Eye (tissue), 1 donor: ENCODE measurements around the gene HOXB5.

ENCODE experiments used
- DNase-seq: peaks from one replicate; pipeline ENCODE4 v3.0.0-alpha.2; 2015

The HOXB5 gene

DNA sequence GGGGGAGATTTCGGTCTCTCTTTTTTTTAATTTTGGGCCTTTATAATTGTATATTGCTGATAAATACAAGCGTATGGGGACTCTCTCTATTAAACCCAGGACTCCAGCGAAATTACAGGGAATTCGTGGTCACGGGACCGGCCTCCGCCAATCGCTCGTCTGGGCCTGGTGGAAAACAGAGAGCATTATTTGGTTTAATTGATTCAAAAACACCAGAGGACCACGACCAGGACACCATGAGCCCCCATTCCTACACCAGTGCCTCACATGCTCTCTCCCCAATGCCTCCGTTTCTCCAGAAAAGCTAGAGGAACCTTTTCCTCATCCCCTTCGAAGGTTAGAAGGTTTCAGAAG, 48.6 kb downstream of the HOXB5 start, which contains the start of gene HOXB2:
Gene HOXB2 (minus strand): TSS at position 88 of the 354 bp plus-strand sequence. CDS start 198 bp downstream, outside the sequence.
- peak; percentile 20 for DNase-seq

GRCh38 chr17:48544349-48545021, 49.1 kb downstream of the HOXB5 start:
- peak; percentile 58 for DNase-seq

DNA sequence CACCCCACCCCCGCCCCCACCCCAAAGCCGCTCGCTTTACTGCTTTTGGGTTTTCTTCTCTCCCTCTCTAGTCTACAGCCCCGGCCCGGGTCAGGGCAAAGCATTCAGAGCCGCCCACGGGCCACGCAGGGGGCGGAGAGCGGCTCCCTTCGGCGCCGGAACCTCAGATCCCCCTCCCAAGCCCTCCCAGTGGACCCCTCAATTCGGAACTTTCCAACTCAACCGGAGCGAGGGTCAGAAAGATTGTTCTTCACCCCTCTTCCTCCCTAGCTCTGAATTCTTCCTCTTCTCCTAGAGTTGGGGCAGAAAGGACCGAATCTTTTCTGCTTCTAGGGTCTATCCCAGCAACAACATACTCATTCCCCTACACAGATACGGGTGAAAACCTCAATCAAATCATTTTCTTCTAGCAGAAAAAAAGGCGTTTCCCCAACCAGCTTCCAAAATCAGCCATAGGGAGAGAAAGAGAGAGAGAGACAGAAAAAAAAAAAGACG, 49.7 kb downstream of the HOXB5 start:
- no peak for DNase-seq

DNA sequence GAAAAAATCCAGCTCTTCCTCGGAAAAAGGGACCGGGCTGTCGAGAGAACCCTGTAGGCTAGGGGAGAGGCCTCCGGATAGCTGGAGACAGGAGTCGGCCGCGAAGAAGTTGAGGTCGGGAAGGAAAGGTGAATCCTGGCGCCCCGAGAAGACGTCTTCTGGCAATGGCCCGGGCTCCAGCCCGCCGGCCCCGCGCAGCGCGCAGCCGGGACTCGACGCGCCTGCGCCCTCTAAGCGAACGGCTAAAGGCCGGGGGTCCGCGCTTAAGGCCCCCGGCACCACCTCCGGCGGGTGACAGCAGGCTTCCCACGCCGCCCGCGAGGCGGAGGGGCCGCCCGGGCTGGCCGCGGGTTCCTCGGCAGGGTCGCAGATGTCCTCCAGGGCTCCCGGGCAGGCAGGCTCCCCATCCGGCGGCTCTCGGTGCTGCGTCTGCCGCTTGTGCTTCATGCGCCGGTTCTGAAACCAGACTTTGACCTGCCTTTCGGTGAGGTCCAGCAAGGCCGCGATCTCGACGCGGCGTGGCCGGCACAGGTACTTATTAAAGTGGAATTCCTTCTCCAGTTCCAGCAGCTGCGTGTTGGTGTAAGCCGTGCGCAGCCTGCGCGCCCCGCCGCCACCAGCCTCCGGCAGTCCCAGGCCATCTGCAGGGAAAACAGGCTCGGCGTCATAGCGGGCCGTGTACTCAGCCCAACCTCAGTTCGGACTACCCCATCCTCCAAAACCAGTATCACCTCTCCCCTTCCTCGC, 50.3 kb downstream of the HOXB5 start:
- DNase-seq, result peak; percentile 77

DNA sequence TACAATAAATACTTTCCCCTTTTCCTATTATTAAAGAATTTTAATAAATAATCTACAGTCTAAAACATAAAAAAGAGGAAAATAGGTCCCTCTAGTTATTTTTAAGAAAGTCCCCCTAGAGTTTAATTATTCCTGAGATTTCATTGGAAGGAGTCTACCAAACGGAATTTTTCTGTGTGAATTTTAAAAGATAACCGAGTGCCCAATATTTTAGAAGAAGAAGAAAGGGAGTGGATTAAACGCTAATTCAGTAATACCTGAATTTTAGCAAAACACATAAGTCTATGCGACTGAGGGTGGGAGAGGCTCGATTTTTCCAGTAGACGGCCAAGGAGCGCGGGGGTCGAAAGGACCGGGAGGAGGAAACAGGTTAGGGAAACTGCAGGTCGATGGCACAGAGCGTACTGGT, 50.9 kb downstream of the HOXB5 start:
- no peak for DNase-seq

DNA sequence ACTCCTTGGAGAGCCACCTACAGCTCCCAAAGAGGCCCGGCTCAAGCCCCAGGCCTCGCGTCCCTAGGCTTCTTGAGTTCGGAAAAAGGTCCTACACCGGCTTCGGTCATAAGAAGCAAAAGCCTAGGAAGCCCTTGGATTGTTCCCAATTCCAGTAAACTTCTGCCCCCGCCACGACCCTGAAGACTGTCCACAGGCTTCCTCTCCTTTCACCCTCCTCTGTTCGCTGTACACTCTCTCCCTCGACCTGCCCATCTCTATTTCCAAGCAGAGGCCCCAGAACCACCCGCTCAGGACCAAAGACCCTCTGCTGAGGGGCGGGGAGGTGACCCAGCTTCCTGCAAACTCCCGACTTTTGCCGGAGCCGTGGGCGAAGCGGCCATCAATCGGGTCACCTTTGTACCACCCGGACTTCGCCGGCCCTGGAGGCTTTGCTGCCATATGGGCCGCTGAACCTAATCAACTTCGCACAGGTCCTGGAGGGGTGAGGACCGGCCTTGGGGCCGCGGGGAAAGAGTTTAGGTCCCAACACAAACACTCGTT, 51.4 kb downstream of the HOXB5 start:
- peak; percentile 51 for DNase-seq

- DNase-seq, result no peak
These were observed 51.9 kb downstream of the HOXB5 start for GRCh38 chr17:48541577-48542113.
